Measurements from ENCODE around the gene LHB. TPM values are rescaled to one million over a fixed set of nuclear protein-coding genes. Genes with fewer than 3 reads are reported as not detected.
A peak's percentile ranks its signal among the peaks of the same experiment; 100 is the strongest.
"Not testable (repeated sequence)": the region's sequence is repeated elsewhere in the genome, so short reads cannot be mapped to it uniquely, and the experiment has no call there.

Gene LHB
- total RNA-seq, 1 donor from 2014 or later, result not detected

DNA sequence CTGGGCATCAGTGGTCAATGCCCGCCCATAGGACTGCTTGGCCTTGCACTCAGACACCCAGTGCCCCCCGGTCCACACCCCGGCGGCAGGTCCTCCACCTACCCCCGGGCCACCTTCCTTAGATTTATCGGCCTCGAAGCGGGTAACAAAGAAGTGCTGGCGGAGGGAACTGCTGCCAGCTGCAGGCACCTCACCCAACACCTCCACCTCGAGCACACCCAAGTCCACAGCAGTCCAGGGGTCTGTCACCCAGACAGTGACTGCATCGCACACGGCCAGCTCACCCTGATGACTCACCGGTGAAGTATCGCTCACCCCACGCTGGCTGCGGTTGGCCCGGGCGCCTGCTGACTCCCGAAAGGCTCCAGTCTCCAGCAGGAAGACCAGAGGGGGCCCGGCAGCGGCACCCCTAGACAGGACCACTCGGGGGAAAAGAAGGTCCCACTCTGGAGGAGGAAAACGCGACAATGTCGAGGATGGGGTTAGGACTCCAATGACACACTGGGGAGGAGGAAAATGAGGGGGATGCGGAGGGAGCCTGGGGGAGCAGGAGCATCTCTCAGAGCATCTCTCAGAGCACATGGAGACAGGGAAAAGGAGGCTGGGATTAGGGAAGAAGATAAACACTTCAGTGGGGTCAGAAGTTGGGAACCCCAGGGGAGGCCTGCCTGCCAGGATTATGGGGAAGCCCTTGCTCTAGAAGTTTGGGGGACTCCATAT, 21.8 kb upstream of the LHB start:
- not testable (repeated sequence) for DNase-seq (ENCODE audit: low spot score)

DNA sequence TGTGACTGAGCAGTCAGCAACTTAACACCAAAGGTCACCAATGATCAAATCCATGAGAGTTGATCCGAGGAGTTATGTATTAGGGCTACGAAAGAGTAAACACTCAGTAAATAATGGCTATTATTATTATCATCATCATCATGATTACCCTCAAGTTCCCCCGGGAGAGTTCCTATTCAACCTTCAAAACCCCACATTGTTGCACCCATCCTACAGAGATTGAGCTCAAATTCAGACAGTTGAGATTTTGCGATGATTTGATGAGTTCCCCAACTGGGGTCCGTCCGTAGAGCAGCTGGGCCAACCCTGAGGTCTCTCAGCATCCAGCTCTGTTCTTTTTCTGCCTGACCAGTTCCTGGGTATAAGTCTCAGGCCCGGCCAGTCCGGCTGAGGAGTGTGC, 21.2 kb upstream of the LHB start:
- not testable (repeated sequence) for DNase-seq (ENCODE audit: low spot score)

DNA sequence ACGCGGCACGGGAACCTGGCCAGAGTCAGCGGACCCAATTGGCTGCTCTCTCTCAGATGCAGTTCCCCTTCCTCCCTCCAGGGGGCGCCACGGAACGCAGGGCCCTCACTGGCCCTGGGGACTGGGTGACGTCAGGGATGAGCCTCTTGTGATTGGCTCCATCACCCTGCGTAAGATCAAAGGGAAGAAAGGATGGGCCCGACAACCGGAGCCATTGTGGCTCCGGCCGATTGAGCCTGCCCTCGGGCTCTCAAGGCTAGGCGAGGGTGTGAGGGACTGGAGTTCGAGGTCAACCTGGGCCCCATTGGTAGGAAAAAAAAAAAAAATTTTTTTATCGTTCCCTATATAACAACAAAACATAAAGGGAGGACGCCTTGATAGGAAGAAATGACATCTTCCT, 19.9 kb upstream of the LHB start, which contains the start of gene CGB1:
Gene CGB1 (minus strand): TSS at position 81 of the 400 bp plus-strand sequence. CDS start 184 bp downstream, outside the sequence.
- DNase-seq (ENCODE audit: low spot score), result not testable (repeated sequence)

DNA sequence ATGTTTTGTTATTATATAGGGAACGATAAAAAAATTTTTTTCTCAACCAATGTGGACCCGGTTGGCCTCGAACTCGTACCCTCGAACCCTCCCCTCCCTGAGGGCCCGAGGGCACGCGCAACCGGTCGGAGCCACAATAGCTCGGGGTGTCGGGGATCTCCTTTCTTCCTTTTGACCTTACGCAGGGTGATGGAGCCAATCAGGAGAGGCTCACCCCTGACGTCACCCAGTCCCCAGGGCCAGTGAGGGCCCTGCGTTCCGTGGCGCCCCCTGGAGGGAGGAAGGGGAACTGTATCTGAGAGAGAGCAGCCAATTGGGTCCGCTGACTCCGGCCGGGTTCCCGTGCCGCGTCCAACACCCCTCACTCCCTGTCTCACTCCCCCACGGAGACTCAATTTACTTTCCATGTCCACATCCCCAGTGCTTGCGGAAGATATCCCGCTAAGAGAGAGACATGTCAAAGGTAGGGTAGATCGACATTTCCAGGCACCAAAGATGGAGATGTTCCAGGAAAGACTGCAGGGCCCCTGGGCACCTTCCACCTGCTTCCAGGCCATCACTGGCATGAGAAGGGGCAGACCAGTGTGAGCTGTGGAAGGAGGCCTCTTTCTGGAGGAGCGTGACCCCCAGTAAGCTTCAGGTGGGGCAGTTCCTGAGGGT, 14.9 kb upstream of the LHB start, which contains the start of gene CGB2:
Gene CGB2 (plus strand): TSS at position 249 of the 660 bp plus-strand sequence. CDS start 206 bp downstream, at position 455.
- not testable (repeated sequence) for DNase-seq (ENCODE audit: low spot score)

DNA sequence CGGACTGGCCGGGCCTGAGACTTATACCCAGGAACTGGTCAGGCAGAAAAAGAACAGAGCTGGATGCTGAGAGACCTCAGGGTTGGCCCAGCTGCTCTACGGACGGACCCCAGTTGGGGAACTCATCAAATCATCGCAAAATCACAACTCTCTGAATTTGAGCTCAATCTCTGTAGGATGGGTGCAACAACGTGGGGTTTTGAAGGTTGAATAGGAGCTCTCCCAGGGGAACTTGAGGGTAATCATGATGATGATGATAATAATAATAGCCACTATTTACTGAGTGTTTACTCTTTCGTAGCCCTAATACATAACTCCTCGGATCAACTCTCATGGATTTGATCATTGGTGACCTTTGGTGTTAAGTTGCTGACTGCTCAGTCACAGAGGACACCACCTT, 13.4 kb upstream of the LHB start:
- DNase-seq (ENCODE audit: low spot score), result not testable (repeated sequence)

DNA sequence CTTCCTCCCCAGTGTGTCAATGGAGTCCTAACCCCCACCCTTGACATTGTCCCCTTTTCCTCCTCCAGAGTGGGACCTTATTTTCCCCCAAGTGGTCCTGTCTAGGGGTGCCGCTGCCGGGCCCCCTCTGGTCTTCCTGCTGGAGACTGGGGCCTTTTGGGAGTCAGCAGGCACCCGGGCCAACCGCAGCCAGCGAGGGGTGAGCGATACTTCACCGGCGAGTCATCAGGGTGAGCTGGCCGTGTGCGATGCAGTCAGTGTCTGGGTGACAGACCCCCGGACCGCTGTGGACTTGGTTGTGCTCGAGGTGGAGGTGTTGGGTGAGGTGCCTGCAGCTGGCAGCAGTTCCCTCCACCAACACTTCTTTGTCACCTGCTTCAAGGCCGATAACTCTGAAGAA, 12.9 kb upstream of the LHB start:
- DNase-seq (ENCODE audit: low spot score), result not testable (repeated sequence)

DNA sequence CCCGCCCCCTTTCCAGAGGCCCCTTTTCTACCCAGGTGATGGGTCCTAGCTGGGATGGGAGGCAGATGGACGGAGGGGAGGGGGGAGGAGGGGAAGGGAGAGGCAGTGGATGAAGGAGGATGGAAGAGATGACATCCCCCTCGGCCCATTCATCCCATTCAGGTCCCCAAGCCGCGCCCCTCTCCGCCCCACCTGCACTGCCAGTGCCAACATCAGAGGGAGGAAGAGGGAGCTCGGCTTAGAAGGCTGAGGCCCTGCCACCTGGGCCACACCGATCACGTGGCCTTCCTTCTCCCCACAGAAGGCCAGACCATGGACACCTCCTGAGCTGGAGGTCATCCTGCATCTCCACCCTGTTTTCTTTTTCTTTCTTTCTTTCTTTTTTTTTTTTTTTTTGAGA, 11.8 kb upstream of the LHB start:
- DNase-seq (ENCODE audit: low spot score), result not testable (repeated sequence)

DNA sequence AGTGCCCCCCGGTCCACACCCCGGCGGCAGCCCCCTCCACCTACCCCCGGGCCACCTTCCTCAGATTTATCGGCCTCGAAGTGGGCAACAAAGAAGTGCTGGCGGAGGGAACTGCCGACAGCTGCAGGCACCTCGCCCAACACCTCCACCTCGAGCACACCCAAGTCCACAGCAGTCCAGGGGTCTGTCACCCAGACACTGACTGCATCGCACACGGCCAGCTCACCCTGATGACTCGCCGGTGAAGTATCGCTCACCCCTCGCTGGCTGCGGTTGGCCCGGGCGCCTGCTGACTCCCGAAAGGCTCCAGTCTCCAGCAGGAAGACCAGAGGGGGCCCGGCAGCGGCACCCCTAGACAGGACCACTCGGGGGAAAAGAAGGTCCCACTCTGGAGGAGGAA, 8.7 kb upstream of the LHB start:
- not testable (repeated sequence) for DNase-seq (ENCODE audit: low spot score)

DNA sequence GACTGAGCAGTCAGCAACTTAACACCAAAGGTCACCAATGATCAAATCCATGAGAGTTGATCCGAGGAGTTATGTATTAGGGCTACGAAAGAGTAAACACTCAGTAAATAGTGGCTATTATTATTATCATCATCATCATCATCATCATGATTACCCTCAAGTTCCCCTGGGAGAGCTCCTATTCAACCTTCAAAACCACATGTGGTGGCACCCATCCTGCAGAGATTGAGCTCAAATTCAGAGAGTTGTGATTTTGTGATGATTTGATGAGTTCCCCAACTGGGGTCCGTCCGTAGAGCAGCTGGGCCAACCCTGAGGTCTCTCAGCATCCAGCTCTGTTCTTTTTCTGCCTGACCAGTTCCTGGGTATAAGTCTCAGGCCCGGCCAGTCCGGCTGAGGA, 8.2 kb upstream of the LHB start:
- not testable (repeated sequence) for DNase-seq (ENCODE audit: low spot score)

DNA sequence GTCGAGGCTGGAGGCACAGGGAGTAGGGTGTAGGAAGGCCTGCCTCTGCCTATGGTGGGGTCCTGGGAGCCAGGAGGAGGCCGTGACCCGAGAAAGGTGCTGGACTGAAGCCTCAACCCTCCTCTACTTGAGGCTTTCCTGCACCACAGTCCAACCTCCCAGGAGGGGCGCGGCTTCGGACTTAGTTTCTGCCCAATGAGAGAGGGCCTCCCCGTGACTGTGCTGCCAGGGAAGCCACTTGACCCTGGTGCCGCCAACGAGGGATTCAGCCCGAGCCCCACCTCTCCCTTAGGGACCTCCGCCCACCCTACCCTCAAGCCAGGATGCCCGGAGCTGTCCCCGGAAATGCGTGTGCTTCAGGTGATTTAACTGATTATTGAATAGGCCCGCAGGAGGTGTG, 7.3 kb upstream of the LHB start, which contains the start of gene CGB3:
Gene CGB3 (minus strand): TSS at position 101 of the 400 bp plus-strand sequence. CDS start 362 bp downstream, outside the sequence.
- not testable (repeated sequence) for DNase-seq (ENCODE audit: low spot score)

DNA sequence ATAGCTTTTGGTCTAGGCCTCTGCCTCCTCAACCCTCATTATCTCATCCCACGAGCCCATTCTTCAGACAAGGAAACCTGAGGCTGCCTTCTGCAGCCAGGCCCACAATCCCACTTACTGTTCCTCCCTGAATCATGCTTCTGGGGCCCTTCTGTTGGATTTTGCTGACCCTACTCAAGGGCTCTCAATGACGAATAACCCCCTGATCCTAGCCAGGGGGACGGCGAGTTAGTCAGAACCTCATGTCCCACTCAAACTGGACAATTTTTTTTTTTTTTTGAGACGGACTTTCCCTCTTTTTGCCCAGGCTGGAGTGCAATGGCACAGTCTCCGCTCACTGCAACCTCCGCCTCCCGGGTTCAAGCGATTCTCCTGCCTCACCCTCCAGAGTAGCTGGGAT, 5.2 kb upstream of the LHB start:
- no peak for DNase-seq (ENCODE audit: low spot score)

DNA sequence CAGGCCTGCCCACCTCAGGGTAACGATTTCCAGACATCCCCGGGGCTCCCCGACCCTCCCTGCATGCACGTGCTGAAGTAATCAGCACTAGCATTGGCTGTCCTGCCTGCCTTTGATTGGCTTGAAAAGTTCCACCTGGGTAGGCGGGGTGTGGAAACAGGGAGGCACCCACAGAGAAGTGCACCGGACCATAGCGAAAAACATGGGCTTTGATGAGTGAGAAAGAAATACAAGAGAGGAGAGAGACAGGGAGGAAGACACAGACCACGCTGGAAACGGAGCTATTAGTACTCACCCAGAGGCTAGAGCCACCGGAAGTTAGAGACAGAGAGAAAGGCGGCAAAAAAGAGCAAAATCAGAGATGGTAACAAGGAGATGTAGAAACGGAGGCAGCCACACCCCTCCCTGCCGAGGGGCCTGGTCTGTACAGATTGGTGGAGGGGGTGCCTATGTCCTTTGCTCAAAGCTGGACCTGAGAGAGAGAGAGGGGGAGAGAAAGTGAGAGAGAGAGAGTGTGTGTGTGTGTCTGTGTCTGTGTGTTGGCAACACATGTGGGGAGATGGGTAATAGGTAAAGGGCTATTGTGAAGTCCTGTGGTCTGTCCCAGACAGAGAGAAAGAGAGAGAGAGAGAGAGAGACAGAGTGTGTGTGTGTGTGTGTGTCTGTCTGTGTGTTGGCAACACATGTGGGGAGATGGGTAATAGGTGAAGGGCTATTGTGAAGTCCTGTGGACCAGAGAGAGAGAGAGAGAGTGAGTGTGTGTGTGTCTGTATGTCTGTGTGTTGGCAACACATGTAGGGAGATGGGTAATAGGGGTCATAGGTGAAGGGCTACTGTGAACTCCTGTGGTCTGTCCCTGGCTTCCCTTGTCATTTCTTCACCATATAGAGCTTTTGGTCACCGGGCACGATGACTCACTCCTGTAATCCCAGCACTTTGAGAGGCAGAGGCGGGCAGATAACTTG, 4.3 kb upstream of the LHB start:
- DNase-seq (ENCODE audit: low spot score), result no peak

DNA sequence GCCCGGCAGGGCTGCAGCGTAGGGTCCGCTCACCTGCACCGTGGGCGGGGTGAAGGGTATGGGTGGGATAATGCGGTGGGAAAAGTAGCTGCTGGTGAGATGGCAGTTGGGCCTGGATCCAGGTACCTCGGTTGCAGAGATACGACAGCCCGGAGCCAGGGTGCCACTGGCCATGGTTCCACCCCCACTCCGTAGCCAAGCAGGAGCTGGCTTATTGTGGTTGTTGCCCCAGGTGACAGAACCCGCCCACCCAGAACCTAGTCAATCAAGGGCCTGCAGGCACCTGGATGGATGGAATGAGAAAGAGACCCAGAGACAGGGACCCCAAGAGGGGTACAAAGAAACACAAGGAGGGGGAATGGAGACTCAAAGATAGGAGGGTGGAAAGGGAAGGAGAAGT, 3.5 kb upstream of the LHB start:
- no peak for DNase-seq (ENCODE audit: low spot score)

DNA sequence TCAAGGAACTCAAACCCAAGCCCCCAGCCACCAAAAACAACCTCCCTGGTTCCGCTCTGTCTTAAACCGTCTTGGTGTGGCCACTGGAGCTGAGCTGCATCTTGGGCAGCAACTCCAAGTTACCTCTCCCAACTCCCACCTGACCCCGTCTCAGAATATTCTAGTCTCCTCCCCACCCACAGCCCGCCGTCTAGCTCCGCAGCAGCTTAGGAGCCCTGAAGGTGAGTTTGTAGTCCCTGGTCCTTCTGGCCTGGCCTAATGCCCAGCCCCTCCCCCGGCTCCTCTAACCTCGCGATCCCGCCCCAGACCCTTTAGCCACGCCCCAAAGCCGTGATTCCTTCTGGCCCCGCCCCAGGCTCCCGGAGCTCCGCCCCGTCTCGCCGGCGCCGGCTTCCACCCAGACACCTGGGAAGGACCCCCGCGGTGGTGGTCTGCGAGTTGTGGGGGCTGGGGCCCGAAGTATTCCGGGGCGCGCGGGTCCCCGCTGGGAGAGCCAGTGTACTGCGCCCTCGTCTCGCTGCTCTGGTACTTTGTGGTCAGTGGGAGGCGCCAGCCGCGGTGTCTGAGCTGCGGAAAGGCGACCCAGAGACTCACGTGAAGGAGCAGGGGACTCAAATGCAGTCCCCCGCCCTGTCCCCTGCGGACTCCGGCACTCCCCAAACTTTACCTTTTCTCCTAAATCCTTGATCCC, 2.5 kb upstream of the LHB start:
- DNase-seq (ENCODE audit: low spot score), result no peak

DNA sequence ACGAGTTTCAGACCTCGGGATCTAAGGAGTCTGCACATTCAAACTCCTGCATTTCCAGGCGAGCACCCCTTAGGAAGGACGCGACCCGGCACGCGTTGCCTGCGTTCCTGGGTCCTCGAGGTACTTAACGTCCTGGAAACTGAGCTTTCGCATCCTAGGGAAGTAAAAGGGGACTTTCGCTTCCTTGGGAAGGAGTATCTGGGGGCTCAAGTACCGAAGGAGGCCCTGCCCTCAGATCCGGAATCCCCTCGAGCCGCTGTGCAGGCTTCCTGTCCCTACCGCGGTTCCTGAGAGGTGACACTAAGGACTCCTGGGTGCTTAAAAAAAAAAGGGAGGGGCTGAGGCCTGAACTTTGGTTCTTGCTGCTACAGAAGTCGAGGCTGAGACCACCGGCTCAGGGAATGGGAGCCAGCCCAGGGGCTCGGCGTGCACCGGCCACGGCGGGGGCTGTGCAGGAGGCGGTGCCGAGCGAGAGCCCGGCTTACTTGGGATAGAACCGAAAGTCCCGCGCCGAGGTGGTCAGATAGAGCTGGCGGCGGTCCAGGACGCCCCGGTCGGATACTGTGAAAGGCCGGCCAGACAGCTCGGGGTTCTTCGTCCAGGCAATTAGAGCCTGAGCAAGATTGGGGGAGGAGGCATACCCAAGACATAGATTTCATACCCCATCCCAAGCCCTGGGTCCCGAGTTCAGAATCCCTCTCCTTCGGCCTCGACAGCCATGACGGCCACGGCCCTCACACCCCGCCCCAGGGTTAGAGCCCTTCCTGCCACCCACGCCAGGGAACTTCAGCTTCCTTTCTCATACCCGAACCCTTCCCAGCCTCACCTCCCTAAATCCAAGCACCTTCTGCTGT, 1.7 kb upstream of the LHB start:
- DNase-seq (ENCODE audit: low spot score), result not testable (repeated sequence)

DNA sequence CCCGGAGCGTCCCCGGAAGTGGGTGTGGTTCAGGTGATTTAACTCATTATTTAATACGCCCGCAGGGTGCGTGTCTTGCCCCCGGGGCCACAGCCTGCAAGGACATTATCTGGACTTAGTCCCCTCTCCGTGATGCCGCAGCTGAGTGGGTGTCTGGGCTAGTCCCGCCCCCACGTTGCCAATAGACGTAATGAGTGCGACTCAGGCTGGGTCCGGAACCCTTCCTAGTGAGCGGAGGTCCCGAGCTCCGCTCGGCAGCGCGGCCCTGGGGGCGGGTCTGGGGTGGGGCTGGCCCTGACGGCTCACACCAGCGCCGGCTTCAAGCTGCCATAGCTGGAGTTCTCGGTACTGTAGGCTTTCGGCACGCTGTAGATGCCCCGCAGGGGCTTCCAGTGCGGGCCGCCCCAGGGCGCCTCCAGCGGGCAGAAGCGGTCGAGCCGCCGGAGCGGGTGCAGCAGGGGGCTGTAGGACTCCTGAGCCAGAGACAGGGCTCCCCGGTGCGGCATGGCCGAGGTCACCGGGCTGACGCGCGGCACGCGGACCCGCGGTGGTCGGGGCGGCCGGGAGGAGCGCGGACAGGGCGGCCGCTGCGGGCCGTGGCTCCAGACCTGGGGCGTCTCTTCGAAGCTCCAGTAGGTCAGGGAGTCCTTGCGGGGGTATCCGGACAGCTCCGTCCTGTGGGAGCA, 918 bp upstream of the LHB start:
- peak; percentile 29 for DNase-seq (ENCODE audit: low spot score)

DNA sequence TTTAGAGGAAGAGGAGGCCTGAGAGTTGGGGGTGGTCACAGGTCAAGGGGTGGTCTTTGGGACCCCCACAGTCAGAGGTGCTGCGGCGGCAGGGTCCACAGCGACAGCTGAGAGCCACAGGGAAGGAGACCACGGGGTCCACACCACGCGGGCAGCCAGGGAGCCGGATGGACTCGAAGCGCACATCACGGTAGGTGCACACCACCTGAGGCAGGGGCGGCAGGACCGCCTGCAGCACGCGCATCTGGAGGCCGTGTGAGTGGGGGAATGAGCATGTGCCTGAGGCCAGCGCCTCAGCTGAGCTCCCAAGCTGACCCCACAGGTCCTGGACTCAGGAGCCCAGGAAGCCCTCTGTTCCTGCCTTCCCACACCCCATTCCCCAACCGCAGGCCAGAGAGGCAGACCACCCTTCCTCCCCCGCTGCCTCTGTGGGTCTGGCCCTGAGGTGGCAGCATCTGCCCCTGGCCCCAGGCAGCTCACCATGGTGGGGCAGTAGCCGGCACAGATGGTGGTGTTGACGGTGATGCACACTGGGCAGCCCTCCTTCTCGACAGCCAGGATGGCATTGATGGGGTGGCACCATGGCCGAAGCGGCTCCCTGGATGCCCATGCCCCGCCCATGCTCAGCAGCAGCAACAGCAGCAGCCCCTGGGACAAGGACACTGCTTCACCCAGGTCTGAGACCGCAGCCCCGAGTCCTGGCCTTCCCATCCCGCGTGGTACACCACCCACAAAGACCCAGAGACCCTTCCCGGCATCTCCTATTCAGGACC, 638 bp downstream of the LHB start:
- no peak for DNase-seq (ENCODE audit: low spot score)

DNA sequence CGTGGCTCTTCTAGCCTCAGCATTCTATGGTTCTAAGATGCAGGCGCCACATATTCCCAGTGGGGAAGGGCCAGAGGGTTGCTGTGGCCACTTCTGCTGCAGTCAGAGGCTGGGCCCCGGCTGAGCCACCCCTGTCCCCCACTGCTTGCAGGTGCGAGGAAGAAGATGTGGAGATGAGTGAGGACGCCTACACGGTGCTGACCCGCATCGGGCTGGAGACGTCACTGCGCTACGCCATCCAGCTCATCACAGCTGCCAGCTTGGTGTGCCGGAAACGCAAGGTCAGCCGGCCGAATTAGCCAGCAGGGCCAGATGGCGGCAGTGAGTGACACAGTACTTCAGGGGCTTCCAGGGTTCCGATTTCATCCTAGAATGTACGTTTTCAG, 2.0 kb downstream of the LHB start:
- DNase-seq (ENCODE audit: low spot score), result no peak

Data from umbilical cord (tissue), 2 donors.